Measurements from ENCODE around the gene DNAL4. TPM values are rescaled to one million over a fixed set of nuclear protein-coding genes. Genes with fewer than 3 reads are reported as not detected.
A peak's percentile ranks its signal among the peaks of the same experiment; 100 is the strongest.

Gene DNAL4
- total RNA-seq, 1 donor from 2014 or later: 27.1 TPM

- no peak overlapping the region for H3K27ac Mint-ChIP-seq
- no peaks in the 10 kb centered on the region for H3K9me3 Mint-ChIP-seq (ENCODE audit: low read depth)
- peaks cover under 1% of the 10 kb centered on the region for H3K36me3 Mint-ChIP-seq (ENCODE audit: insufficient read depth)
- H3K27me3 Mint-ChIP-seq: no peaks in the 10 kb centered on the region
- no peak overlapping the region for H3K4me3 Mint-ChIP-seq (ENCODE audit: low read depth)
- no peak for TF ChIP-seq CTCF (IDR thresholded peaks at IDR 0.05; ENCODE audit: unreplicated experiment)
- no peak for DNase-seq (ENCODE audit: low spot score, unreplicated experiment)
- peaks cover 18% of the 10 kb centered on the region for H3K4me1 Mint-ChIP-seq (ENCODE audit: low read depth)
These were observed 35.5 kb downstream of the DNAL4 start for GRCh38 chr22:38758276-38758945.

GRCh38 chr22:38757464-38757757, 36.5 kb downstream of the DNAL4 start:
- no peak for TF ChIP-seq CTCF (IDR thresholded peaks at IDR 0.05; ENCODE audit: unreplicated experiment)
- Mint-ChIP-seq H3K27ac (no peak overlapping the region), H3K9me3 (ENCODE audit: low read depth) (no peaks in the 10 kb centered on the region), H3K4me1 (ENCODE audit: low read depth) (peaks cover 19% of the 10 kb centered on the region), H3K4me3 (ENCODE audit: low read depth) (peak overlapping the region; percentile 21), H3K27me3 (no peaks in the 10 kb centered on the region), H3K36me3 (ENCODE audit: insufficient read depth) (peaks cover 1% of the 10 kb centered on the region)
- no peak for DNase-seq (ENCODE audit: low spot score, unreplicated experiment)

GRCh38 chr22:38756711-38757463, 37.1 kb downstream of the DNAL4 start:
- no peak for TF ChIP-seq CTCF (IDR thresholded peaks at IDR 0.05; ENCODE audit: unreplicated experiment)
- Mint-ChIP-seq H3K27ac (peak overlapping the region; percentile 29), H3K4me1 (ENCODE audit: low read depth) (peaks cover 19% of the 10 kb centered on the region), H3K9me3 (ENCODE audit: low read depth) (no peaks in the 10 kb centered on the region), H3K4me3 (ENCODE audit: low read depth) (peak overlapping the region; percentile 78), H3K36me3 (ENCODE audit: insufficient read depth) (peaks cover 1% of the 10 kb centered on the region), H3K27me3 (no peaks in the 10 kb centered on the region)
- DNase-seq (ENCODE audit: low spot score, unreplicated experiment): no peak

- Mint-ChIP-seq H3K4me3 (ENCODE audit: low read depth) (peak within 1 kb of the TSS; percentile 78), H3K9me3 (ENCODE audit: low read depth) (no peaks in the 10 kb centered on the region), H3K27ac (peak within 1 kb of the TSS; percentile 88)
These were observed 37.9 kb downstream of the DNAL4 start, which contains the start of gene SUN2 for GRCh38 chr22:38755911-38756532. Gene SUN2 (minus strand): TSS chr22:38755998. CDS start chr22:38752628, 3,370 bp downstream.

More at GRCh38 chr22:38755911-38756532, 37.9 kb downstream of the DNAL4 start, which contains the start of gene SUN2:
- Mint-ChIP-seq H3K4me1 (ENCODE audit: low read depth) (peaks cover 19% of the 10 kb centered on the region), H3K27me3 (no peaks in the 10 kb centered on the region), H3K36me3 (ENCODE audit: insufficient read depth) (peaks cover 2% of the 10 kb centered on the region)
- no peak for TF ChIP-seq CTCF (IDR thresholded peaks at IDR 0.05; ENCODE audit: unreplicated experiment)
- peak; percentile 78 for DNase-seq (ENCODE audit: low spot score, unreplicated experiment)
